GM23338 (cell line): ENCODE results near the gene CYP11A1. TPM values are rescaled to one million over a fixed set of nuclear protein-coding genes. Genes with fewer than 3 reads are reported as not detected.

Source experiments
- ATAC-seq: fragments of 200-7000 bp; cut with Tn5 transposase; 3 replicates; pipeline ENCODE4 v1.9.1; 2020
- DNase-seq: peaks from one replicate; pipeline ENCODE4 v3.0.0-alpha.2; 2015; ENCODE audit warnings: low spot score
- H2AFZ ChIP-seq: fragments of 200-600 bp; sonication (generic); 2 replicates; pipeline ENCODE4 v1.8.0; 2016; ENCODE audit warnings: antibody characterized with exemption, mild to moderate bottlenecking, moderate library complexity
- H3F3A ChIP-seq: fragments of 200-600 bp; sonication (generic); replicated peaks from 2 replicates; pipeline ENCODE4 v1.8.0; 2017; ENCODE audit warnings: antibody characterized with exemption, mixed run types, low read depth
- H3K27ac ChIP-seq: fragments of 200-600 bp; sonication (generic); 2 replicates; pipeline ENCODE4 v1.6.1; 2016; ENCODE audit warnings: low read depth
- H3K27me3 ChIP-seq: fragments of 200-600 bp; sonication (generic); 2 replicates; pipeline ENCODE4 v1.8.0; 2016; ENCODE audit warnings: mild to moderate bottlenecking, mixed run types, moderate library complexity; ENCODE audit not compliant: insufficient read depth
- H3K36me3 ChIP-seq: fragments of 200-600 bp; sonication (generic); 2 replicates; pipeline ENCODE4 v1.8.0; 2016; ENCODE audit warnings: mild to moderate bottlenecking; ENCODE audit not compliant: insufficient read depth
- H3K4me1 ChIP-seq: fragments of 200-600 bp; sonication (generic); 2 replicates; pipeline ENCODE4 v1.8.0; 2016; ENCODE audit warnings: mild to moderate bottlenecking, moderate library complexity; ENCODE audit not compliant: insufficient read depth
- H3K4me2 ChIP-seq: fragments of 200-600 bp; sonication (generic); 2 replicates; pipeline ENCODE4 v1.7.1; 2017; ENCODE audit warnings: mixed run types
- H3K4me3 ChIP-seq: fragments of 200-600 bp; sonication (generic); 2 replicates; pipeline ENCODE4 v1.6.1; 2016; ENCODE audit warnings: mixed run types
- H3K79me2 ChIP-seq: fragments of 200-600 bp; sonication (generic); replicated peaks from 2 replicates; pipeline ENCODE4 v1.8.0; 2017; ENCODE audit warnings: mild to moderate bottlenecking; ENCODE audit not compliant: insufficient read depth
- H3K9me2 ChIP-seq: fragments of 200-600 bp; sonication (generic); 2 replicates; pipeline ENCODE4 v1.8.0; 2017; ENCODE audit not compliant: insufficient read depth
- H4K20me1 ChIP-seq: fragments of 200-600 bp; sonication (generic); replicated peaks from 2 replicates; pipeline ENCODE4 v1.8.0; 2017; ENCODE audit warnings: mild to moderate bottlenecking; ENCODE audit not compliant: insufficient read depth
- H3K27ac Mint-ChIP-seq: 2 replicates; pipeline ENCODE4 v1.8.0; 2020; ENCODE audit warnings: inconsistent platforms, mild to moderate bottlenecking, moderate library complexity, mixed read lengths
- H3K27me3 Mint-ChIP-seq: 3 replicates; pipeline ENCODE4 v1.8.0; 2022; ENCODE audit warnings: low read depth, mild to moderate bottlenecking, moderate library complexity, mixed read lengths, inconsistent platforms; ENCODE audit not compliant: insufficient read depth, poor library complexity
- H3K36me3 Mint-ChIP-seq: 3 replicates; pipeline ENCODE4 v1.8.0; 2021; ENCODE audit warnings: low read depth, mild to moderate bottlenecking, inconsistent platforms, moderate library complexity, mixed read lengths
- H3K4me1 Mint-ChIP-seq: 3 replicates; pipeline ENCODE4 v1.8.0; 2020; ENCODE audit warnings: mild to moderate bottlenecking, inconsistent platforms, mixed read lengths
- H3K4me3 Mint-ChIP-seq: 3 replicates; pipeline ENCODE4 v1.8.0; 2021; ENCODE audit warnings: moderate library complexity, mild to moderate bottlenecking, inconsistent platforms, mixed read lengths
- H3K9me3 Mint-ChIP-seq: 3 replicates; pipeline ENCODE4 v1.8.0; 2020; ENCODE audit warnings: moderate library complexity, mild to moderate bottlenecking, inconsistent platforms, mixed read lengths
- CREB1 ChIP-seq: fragments of 250-450 bp; sonication (Bioruptor Pico); IDR thresholded peaks from 2 replicates; pipeline ENCODE4 v1.5.0; 2020; ENCODE audit warnings: low read depth, mild to moderate bottlenecking, moderate library complexity
- EZH2 ChIP-seq: fragments of 200-600 bp; sonication (generic); IDR thresholded peaks from one replicate; pipeline ENCODE4 v1.8.0; 2017; ENCODE audit warnings: antibody characterized with exemption, mild to moderate bottlenecking, low read depth; ENCODE audit not compliant: unreplicated experiment
- EZH2phosphoT487 ChIP-seq: fragments of 200-600 bp; sonication (generic); IDR thresholded peaks from one replicate; pipeline ENCODE4 v1.8.1; 2018; ENCODE audit warnings: antibody characterized with exemption; ENCODE audit not compliant: unreplicated experiment
- JUNB ChIP-seq: IDR thresholded peaks from one replicate; pipeline ENCODE4 v1.6.1; 2016; ENCODE audit warnings: antibody characterized with exemption; ENCODE audit not compliant: unreplicated experiment
- NANOG ChIP-seq: IDR thresholded peaks from 2 replicates; pipeline ENCODE4 v1.6.1; 2016; ENCODE audit warnings: antibody characterized with exemption, borderline replicate concordance
- POLR2AphosphoS5 ChIP-seq: IDR thresholded peaks from 2 replicates; pipeline ENCODE4 v1.6.1; 2016; ENCODE audit warnings: antibody characterized with exemption, low read depth
- STAT1 ChIP-seq: IDR thresholded peaks from one replicate; pipeline ENCODE4 v1.6.1; 2016; ENCODE audit warnings: antibody characterized with exemption; ENCODE audit not compliant: unreplicated experiment
- ZNF114 ChIP-seq: fragments of 250-450 bp; sonication (Bioruptor Pico); IDR thresholded peaks from 2 replicates; pipeline ENCODE4 v1.5.0; 2020; ENCODE audit warnings: mild to moderate bottlenecking, moderate library complexity
- ZNF331 ChIP-seq: fragments of 250-450 bp; sonication (Bioruptor Pico); IDR thresholded peaks from 2 replicates; pipeline ENCODE4 v1.5.0; 2020; ENCODE audit warnings: low read depth, mild to moderate bottlenecking, moderate library complexity
- polyA plus RNA-seq: library from polyadenylated mRNA; unstranded; fragments of >200 nt; fragmentation: Nextera tagmentation; extraction: Ambion mirVana; gene quantifications from 2 replicates; pipeline ENCODE4 v1.2.1, GENCODE V29; 2016
- total RNA-seq: library from RNA; depleted of rRNA; stranded (reverse); fragments of >200 nt; shearing (Covaris generic); gene quantifications from 2 replicates; pipeline ENCODE4 v1.2.3, GENCODE V29; 2014
- TF ChIP-seq, protein P1 (sequence below), 2 experiments: fragments of 200-600 bp in 1 of 2; sonication (generic) in 1 of 2; conservative IDR thresholded peaks; 2 replicates each; pipeline versions ENCODE4 v1.5.1 to v1.6.1; 2016 to 2017; ENCODE audit warnings: antibody characterized with exemption in 2 of 2, low read depth in 2 of 2, mild to moderate bottlenecking in 2 of 2, moderate library complexity in 1 of 2
- TF ChIP-seq, protein P2 (sequence below): IDR thresholded peaks from 2 replicates; pipeline ENCODE4 v1.6.1; 2016; ENCODE audit warnings: antibody characterized with exemption
- TF ChIP-seq, protein P3 (sequence below): fragments of 250-450 bp; sonication (Bioruptor Pico); IDR thresholded peaks from 2 replicates; pipeline ENCODE4 v1.5.0; 2020; ENCODE audit warnings: mild to moderate bottlenecking, moderate library complexity

CYP11A1 gene
- total and polyA plus RNA-seq, 2 experiments from 2014 or later: 1.2 to 1.7 TPM

DNA sequence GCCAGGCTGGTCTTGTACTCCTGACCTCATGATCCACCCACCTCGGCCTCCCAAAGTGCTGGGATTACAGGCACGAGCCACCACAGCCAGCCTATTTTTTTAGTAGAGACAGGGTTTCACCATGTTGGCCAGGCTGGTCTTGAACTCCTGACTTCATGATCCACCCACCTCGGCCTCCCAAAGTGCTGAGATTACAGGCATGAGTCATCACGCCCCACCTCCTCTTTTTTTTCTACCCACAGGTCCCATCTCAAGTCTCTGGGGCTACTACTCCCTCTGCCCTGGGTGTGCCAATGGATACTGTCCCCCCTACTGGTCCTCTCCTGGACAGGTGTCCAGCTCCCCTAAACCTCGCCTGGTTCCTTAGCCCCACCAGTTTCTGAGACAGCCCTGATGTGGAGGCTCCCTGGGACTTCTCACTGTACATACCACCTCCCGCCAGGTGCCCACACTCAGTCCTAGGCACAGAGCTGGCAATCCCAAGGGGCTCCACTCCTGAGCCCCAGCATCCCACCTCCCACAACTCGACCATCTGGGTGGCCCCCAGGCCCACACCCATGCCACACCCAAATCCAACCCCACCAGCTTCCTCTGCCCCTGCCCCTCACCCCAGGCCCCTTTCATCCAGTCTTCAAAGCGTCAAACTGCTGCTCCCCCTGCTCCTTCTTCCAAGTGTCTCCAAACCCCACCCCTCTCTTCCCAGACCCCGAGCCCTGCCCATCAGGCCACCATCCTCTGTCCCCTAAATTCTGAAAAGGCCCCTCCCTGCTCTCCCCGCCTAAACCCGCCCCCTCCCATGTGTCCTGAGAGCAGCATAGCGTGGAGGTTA lies 13.1 kb upstream of the CYP11A1 start:
- Mint-ChIP-seq H3K9me3 (no peaks in the 10 kb centered on the region), H3K4me1 (peaks cover 8% of the 10 kb centered on the region), H3K27ac (no peak overlapping the region), H3K27me3 (peaks cover 6% of the 10 kb centered on the region), H3K4me3 (no peak overlapping the region), H3K36me3 (no peaks in the 10 kb centered on the region)
- no peak overlapping the region for H3K4me2 ChIP-seq
- H3F3A ChIP-seq: no peaks in the 10 kb centered on the region
- no peaks in the 10 kb centered on the region for H3K9me2 ChIP-seq
- H3K4me3 ChIP-seq: no peak overlapping the region
- DNase-seq (peak; percentile 35), ATAC-seq (no peak)
- no peak overlapping the region for H2AFZ ChIP-seq
- no peaks in the 10 kb centered on the region for H3K36me3 ChIP-seq
- H3K27me3 ChIP-seq: no peaks in the 10 kb centered on the region
- H3K4me1 ChIP-seq: no peaks in the 10 kb centered on the region; the same call in 1 of the 2 replicates
- H4K20me1 ChIP-seq: no peaks in the 10 kb centered on the region
- no peak overlapping the region for H3K27ac ChIP-seq
- TF ChIP-seq STAT1: no peak
- no peak for TF ChIP-seq EZH2
- no peak for TF ChIP-seq ZNF114
- TF ChIP-seq ZNF331 (CRISPR knock-in tag): no peak
- TF ChIP-seq, protein P1, sequence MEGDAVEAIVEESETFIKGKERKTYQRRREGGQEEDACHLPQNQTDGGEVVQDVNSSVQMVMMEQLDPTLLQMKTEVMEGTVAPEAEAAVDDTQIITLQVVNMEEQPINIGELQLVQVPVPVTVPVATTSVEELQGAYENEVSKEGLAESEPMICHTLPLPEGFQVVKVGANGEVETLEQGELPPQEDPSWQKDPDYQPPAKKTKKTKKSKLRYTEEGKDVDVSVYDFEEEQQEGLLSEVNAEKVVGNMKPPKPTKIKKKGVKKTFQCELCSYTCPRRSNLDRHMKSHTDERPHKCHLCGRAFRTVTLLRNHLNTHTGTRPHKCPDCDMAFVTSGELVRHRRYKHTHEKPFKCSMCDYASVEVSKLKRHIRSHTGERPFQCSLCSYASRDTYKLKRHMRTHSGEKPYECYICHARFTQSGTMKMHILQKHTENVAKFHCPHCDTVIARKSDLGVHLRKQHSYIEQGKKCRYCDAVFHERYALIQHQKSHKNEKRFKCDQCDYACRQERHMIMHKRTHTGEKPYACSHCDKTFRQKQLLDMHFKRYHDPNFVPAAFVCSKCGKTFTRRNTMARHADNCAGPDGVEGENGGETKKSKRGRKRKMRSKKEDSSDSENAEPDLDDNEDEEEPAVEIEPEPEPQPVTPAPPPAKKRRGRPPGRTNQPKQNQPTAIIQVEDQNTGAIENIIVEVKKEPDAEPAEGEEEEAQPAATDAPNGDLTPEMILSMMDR (conservative IDR thresholded peaks at IDR 0.05; ENCODE audit: low read depth in 2 of 2): no peak
- no peak for TF ChIP-seq NANOG
- TF ChIP-seq POLR2AphosphoS5: no peak
- TF ChIP-seq, protein P2, sequence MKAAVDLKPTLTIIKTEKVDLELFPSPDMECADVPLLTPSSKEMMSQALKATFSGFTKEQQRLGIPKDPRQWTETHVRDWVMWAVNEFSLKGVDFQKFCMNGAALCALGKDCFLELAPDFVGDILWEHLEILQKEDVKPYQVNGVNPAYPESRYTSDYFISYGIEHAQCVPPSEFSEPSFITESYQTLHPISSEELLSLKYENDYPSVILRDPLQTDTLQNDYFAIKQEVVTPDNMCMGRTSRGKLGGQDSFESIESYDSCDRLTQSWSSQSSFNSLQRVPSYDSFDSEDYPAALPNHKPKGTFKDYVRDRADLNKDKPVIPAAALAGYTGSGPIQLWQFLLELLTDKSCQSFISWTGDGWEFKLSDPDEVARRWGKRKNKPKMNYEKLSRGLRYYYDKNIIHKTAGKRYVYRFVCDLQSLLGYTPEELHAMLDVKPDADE: no peak
- TF ChIP-seq JUNB: no peak
- no peak for TF ChIP-seq CREB1 (CRISPR knock-in tag)
- TF ChIP-seq EZH2phosphoT487: no peak
- TF ChIP-seq, protein P3, sequence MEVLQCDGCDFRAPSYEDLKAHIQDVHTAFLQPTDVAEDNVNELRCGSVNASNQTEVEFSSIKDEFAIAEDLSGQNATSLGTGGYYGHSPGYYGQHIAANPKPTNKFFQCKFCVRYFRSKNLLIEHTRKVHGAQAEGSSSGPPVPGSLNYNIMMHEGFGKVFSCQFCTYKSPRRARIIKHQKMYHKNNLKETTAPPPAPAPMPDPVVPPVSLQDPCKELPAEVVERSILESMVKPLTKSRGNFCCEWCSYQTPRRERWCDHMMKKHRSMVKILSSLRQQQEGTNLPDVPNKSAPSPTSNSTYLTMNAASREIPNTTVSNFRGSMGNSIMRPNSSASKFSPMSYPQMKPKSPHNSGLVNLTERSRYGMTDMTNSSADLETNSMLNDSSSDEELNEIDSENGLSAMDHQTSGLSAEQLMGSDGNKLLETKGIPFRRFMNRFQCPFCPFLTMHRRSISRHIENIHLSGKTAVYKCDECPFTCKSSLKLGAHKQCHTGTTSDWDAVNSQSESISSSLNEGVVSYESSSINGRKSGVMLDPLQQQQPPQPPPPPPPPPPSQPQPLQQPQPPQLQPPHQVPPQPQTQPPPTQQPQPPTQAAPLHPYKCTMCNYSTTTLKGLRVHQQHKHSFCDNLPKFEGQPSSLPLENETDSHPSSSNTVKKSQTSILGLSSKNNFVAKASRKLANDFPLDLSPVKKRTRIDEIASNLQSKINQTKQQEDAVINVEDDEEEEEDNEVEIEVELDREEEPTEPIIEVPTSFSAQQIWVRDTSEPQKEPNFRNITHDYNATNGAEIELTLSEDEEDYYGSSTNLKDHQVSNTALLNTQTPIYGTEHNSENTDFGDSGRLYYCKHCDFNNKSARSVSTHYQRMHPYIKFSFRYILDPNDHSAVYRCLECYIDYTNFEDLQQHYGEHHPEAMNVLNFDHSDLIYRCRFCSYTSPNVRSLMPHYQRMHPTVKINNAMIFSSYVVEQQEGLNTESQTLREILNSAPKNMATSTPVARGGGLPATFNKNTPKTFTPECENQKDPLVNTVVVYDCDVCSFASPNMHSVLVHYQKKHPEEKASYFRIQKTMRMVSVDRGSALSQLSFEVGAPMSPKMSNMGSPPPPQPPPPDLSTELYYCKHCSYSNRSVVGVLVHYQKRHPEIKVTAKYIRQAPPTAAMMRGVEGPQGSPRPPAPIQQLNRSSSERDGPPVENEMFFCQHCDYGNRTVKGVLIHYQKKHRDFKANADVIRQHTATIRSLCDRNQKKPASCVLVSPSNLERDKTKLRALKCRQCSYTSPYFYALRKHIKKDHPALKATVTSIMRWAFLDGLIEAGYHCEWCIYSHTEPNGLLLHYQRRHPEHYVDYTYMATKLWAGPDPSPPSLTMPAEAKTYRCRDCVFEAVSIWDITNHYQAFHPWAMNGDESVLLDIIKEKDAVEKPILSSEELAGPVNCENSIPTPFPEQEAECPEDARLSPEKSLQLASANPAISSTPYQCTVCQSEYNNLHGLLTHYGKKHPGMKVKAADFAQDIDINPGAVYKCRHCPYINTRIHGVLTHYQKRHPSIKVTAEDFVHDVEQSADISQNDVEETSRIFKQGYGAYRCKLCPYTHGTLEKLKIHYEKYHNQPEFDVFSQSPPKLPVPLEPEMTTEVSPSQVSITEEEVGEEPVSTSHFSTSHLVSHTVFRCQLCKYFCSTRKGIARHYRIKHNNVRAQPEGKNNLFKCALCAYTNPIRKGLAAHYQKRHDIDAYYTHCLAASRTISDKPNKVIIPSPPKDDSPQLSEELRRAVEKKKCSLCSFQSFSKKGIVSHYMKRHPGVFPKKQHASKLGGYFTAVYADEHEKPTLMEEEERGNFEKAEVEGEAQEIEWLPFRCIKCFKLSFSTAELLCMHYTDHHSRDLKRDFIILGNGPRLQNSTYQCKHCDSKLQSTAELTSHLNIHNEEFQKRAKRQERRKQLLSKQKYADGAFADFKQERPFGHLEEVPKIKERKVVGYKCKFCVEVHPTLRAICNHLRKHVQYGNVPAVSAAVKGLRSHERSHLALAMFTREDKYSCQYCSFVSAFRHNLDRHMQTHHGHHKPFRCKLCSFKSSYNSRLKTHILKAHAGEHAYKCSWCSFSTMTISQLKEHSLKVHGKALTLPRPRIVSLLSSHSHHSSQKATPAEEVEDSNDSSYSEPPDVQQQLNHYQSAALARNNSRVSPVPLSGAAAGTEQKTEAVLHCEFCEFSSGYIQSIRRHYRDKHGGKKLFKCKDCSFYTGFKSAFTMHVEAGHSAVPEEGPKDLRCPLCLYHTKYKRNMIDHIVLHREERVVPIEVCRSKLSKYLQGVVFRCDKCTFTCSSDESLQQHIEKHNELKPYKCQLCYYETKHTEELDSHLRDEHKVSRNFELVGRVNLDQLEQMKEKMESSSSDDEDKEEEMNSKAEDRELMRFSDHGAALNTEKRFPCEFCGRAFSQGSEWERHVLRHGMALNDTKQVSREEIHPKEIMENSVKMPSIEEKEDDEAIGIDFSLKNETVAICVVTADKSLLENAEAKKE: no peak
- no peaks in the 10 kb centered on the region for H3K79me2 ChIP-seq
